Fibroblast of skin of left quadriceps (primary cell): ENCODE data around the gene KLHL40.

ENCODE experiments used
- DNase-seq, 2 experiments: peaks; one replicate each; pipeline ENCODE4 v3.0.0-alpha.2; 2013; ENCODE audit warnings: low read depth in 2 of 2

KLHL40 gene

DNA sequence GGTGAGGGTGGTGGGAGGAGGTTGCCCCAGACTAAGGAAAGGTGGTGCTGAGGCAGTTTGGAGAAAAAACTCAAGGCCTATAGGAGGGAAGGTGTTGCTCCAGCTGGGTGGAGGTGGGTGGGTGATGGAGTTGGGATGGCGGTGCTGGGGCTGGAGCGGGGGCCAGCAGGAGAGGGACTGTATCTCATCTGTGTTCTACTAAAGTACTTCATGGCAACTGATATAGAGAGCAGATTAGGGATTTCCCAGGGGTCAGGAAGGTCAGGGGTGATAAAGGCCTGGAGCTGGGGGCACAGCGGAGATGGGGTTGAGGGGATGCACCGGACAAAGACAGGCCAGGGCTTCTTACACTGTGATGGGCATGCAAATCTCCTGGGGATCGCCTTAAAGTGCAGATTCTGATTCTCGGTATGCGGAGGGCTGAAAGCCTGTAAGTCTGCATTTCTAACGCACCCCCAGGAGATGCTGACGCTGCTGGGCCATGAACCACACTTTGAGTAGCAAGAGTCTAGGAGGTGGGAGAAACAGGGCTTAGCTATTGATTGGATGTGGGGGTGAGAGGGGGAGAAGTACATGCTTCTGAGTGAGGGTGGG is 4.2 kb downstream of the KLHL40 start:
- DNase-seq, result no peak

DNA sequence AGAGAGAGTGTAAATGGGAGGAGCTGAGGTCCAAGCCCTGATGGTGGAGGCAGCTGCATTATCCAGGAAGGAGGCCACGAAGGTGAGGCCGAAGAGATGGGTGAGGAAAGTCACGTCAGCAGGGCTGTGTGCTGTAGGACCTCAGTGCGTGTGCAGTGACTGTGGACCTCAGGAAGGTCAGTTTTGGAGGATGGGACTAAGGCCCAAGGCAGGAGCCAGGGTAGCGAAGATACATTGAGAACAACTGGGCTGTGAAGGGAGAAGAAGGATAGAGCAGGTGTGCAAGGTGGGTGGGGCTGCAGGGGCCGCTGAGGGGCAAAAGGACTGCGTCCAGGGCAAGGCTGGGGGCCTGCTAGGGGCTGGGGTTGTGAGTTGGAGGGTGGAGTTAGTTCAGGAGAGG is 4.9 kb downstream of the KLHL40 start:
- no peak for DNase-seq

DNA sequence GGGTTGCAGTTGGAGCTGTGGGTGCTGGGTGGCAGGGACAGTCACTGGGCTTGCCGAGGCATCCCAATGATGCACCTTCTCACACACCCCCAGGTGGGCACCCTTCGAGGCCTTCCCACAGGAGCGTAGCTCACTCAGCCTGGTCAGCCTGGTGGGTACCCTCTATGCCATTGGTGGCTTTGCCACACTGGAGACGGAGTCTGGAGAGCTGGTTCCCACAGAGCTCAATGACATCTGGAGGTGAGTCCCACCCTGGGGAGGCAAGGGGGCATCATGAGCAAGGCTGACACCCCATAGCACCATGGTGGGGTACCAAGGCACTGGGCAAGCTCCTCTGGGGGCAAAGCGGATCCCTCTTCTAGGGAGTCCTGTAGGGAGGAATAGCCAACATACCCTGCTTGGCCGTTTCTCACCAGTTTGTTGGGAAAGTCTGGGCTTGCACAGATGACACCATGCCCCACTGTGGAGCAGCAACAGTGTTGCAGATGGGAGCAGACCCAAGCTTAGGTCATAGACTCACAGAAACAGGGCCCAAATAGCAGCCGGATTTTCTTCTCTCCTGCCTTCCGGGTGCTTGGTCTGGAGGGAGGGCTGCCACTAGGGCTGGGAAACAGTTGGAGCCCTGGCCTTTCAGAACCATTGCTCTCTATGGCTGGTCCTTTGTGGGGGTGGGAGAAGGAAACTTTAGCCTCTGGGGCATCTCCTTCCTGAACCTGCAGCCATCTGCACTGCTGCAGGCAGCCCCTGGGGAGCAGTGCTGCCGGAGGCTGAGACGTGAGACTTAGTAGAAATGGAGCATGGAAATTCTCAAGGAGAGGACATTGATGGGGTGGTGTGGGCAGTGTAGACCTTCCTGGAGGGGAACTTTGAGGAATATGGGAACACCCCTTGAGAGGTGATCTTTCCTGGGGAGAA is 5.7 kb downstream of the KLHL40 start:
- no peak for DNase-seq

DNA sequence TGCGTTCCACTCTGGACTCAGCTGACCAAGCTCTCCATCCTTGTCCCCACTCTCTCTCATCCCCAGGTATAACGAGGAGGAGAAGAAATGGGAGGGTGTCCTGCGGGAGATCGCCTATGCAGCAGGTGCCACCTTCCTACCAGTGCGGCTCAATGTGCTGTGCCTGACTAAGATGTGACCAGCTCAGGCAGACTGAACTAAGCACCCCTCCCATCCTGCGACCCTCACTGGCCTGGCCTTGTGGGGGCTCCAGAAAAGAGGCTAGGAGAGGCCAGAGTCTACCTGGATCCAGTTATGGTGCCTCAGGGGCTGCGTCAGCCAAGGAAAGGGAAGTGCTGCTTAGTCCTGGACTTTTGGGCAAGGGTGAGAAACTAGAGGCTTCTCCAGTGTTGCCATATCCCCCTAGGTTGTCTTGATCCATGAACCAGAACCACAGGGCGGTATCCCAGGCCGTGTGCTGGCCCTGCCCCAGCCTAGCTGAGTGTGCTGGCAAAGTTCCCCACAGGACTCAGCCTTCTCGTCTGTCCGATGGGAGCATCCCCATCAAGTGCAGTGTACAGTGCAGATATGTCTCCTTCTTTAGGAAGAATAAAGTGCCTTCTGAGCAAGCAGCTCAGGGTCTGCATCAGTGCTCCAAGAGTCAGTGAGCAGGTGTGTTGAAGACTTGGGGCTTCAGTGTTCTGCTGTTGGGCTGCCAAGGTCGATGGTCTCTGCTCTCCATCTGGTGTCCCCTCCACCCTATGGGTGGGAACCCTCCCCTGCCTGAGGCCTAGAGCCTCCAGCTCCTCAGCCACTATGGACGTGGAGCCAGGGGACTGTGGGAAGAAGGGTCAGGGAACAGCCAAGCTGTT is 6.7 kb downstream of the KLHL40 start:
- DNase-seq, result no peak

DNA sequence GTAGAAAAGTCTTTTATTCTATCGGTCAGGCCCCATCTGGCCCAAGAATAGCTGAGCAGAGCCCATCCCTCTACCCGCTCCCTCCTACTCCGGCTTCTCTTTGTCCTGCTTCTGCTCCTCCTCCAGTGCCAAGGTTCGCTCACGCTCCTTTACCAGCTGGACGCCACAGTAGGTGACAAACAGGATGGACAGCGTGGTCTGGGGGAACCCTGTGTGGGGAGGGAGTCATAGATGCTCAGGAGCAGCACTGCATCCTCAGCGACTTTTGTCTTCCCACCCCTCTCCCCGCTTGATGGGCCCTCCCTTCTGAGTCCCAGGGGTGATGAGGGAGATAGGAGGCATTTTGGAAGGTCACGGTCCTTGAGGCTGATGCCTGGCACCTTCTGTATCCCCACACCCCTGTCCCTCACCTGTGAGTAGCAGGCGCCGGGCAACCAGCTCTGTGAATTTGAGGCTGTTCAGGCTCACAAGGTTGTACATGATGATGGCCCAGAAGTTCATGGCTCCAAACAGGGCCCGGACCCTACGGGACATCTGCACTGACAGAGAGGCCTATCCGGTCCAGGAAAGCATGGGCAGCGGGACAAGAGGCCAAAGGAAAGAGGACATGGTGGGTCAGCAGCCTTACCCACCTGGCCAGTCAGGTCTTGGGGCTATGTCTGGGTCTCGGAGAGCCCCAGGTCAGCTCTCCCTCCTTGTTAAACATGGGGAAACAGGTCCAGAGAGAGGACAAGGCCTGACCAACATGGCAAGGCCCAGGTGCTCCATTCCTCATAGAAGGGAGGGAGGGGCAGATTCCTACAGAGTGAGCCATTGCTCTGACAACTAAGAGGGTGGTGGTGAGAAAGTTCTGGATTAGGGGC is 7.6 kb downstream of the KLHL40 start:
- DNase-seq, result no peak

DNA sequence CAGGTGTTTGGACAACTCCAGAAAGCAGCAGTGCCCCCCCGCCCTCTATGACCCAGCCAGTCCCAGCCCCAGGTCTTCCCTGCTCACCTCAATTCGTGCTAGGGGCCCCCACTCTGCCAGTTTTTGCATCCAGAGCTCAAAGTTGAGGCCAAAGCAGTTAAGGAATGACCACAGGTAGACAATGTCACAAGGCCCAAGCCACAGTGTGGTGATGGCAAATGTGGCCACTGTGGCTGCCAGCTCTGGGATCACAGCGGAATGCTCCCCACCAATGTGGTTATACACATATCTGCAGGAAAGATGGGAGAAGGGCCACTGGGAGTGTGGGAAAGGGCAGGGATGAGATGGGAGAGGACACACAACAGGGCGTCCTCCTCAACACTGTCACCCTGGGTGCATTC is 8.2 kb downstream of the KLHL40 start:
- DNase-seq, result no peak

DNA sequence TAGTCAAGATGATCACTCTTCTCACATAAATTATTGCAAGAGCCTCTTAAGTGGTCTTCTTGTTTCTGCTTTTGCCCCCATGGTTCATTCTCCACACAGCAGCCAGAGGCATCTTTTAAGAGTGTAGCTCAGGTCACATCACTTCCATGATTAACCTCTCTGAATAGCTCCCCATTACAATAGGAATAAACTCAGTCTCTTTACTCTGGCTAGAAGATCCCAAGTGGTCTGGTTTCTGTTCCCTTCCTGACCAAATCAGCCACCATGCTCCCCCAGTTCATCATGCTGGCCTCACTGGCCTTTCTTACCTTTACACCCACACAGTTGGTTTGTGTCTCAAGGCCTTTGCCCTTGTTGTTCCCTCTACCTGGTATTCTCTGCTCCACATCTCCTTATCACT is 9.0 kb downstream of the KLHL40 start:
- DNase-seq, result no peak

DNA sequence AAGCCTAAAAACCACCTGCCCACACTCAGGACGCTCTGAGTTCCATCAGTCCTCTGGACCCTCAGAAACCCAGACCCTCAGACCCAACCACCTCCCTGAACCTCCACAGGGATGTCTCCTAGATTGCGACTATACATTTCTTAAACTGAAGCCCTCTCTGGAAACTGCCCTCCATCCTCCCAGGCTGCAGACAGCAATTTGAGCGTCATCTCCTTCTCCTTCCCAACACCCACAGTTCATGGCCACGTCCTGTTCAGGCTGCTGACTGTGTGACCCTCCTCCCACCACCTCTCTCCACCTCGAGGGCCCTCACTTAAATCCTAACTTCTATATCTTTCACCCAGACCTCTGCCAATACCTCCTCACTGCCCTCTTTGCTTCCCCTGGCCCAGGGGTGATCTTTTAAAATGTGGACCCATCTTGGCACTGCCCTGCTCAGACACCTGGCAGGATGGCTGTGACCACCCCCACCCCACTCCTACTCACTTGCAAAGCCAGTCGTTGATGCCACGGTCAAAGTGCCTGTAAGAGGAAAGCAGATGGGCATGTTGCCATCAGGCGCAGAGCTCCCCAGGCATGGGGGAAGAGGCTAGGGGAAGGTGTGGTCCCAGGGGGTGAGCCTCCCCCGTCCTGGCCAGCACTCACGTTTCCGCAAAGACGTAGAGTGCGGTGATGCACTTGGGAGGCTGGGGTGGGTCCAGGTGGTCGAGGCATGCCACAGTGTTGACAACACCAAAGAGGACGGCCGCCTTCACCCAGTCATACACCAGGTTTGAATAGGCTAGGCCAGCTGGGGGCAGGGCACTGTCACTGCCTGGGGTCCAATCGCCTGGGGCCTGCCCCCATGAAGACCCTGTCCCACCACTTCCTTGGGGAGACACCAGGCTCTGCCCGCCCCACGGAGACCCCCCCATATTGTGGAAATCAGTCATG is 11.3 kb downstream of the KLHL40 start:
- DNase-seq, result no peak

DNA sequence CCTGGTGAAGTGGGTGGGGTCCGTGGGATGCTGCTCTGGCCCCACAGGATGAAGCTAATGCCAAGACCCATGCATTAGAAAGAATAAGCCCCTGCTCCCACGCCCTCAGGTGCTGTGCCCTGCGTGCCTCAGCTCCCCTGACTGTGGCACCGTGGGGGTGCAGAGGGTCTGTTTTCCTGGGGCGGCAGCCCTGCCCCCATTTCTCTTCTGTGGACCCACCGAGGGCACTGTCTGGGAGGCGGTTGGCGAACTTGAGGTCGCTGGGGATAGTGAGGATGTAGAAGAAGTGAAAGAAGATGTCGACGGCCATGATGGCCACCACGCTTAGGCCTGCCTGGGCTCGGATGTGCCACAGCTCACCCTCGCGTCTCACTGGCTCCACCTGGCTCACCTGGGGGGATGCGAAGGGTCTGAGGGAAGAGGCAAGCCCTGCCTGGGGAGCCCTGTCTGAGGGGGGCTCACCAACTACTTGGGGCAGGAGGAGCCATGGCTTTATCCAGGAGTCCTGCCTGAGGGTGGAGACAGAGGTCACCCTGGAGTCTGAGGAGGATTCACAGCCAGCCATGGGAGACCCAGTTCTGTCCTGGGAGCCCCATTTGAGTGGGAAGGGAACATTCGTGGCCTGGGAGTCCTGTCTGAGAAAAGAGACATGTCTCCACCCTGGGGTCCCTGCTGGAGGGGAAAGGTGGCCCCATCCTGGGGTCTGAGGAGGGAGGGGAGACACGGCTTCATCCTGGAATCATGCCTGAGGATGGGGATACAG is 12.1 kb downstream of the KLHL40 start:
- DNase-seq, result no peak

DNA sequence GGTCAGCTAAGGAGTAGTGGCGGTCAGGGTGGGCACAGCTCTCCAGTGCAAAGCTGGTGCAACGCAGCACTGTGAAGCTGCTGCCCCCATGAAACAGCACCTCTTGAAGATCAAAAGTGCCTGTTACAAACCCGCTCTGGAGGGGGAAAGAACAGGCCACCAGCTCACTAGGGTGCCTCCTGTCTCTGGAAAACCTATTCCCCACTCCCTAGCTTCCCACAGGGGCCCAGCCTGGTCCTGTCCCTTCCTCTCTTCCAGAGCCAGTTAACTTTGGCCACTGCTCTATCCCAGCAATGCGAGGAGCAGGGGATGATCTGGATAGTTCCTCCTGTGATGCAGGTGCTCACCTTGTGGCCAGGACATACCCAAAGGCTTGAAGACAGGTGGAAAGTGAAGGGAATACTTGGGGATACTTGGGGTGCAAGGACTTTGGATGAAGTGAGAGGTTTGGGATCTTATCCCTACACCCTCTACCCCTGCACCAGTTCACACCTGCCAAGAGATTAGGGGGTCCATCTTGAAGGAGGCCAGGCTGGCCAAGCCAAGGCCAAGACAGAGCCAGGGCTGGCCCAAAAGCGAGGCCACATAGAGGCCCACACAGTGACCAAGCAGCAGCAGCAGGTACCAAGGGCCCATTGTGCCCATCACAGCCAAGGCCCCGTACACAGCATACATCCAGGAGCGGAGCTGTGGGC is 13.0 kb downstream of the KLHL40 start:
- DNase-seq, result no peak

DNA sequence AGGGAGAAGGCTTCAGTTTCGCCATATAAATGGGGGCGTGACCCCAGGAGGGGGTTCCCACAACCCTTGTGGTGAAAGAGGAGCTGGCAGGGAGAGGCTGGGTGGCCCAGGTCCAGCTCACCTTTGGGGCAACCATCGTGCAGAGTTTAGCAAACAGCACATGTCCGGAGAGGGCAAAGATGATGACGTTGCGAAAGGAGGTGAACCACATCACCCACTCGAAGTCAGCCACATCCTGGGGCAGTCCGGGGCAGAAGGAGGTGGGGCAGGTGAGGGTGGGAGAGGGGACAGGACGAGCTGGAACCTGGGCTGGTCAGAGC is 13.5 kb downstream of the KLHL40 start:
- no peak for DNase-seq

DNA sequence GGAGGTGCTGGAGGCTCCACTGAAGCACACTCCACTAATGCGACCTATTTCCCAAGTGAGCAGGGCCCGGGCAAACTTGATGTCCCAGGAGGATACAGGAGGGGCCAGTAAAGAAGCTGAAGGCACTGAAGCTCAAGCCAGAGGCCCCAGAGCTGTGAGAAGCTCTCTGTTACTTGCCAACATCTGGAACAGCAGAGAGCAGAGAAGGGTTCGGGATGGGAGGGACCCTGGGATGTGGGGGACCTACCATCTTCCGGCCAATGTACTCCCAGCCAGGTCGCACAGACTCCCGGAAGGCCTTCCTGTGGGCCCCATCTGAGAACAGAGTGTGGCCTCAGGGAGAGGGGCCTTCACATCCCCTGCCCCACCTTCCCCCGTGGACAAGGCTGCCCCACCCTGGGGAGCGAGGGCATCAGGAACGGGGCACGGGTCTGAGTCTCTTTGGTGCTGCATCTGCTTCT is 14.2 kb downstream of the KLHL40 start:
- no peak for DNase-seq

DNA sequence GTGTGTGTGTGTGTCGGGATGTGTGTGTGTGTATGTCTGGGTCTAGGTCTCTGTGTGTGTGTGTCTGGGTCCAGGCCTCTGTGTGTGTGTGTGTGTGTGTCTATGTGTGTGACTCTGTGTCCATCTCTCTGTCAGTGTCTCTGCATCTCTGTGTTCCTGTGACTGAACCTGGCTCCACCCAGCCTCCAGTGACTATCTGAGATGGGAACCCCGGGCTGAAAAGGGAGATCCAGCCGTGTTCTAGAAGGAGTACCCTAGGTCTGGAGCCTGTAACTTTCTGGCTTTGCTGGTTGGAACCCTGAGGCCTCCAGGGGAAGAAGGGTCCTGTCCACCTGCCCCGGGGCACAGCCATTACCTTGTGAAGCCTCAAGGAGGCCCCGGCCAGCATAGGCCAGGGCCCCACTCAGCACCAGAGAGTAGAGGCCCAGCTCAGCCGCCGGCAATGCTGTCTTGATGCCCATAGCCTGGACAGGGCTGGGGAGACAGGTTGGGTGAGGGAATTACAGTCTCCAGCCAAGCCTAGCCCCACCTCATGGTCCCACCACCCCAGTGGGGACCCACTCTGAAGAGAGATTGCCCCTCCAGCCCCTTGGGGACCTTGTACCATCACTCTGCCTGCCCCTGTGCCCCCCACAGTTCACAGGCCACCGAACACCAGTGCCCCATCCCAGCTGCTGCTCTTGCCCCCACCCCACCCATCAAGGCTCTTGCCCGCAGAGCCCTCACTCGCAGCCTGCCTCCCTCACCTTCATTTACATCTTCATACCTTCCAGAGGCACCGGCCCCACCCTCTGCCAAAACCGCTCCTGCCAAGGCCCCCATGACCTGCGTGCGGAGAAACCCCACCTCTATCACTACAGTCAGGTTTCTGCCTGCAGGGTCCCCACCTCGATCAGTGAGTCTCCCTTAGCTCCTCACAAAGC is 15.3 kb downstream of the KLHL40 start:
- DNase-seq, result no peak

DNA sequence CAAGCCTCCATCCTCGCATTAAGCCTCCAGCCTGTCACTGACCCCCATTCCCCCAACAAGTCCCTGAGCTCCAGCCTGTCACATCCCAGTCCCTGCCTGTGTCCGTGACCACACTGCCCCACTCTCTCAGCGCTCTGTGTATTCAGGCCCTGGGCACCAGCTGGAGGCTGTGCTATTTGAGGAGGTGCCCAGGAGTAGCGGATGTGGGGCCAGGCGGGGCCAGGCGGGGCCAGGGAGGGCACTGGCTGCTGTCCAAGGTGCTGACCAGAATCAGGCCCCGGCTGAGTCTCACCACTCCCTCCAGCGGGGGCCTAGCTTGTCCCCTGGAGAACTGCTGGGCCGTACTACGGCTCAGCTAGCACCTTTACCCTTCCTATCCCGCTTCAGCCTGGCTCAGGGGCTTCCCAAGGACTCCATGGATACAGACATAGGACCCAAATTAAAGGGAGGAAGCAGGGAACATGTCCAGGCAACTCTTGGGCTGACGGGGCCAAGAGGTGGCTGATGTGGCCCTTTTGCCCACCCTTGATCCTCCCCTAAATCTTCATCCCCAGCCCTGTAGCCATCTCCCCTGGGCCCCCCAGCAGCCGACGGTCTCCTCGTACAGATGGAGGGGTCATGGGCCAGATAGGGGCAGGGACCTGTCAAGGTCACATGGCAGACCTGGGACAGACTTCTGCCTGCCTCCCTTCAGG is 16.2 kb downstream of the KLHL40 start:
- DNase-seq, result no peak

DNA sequence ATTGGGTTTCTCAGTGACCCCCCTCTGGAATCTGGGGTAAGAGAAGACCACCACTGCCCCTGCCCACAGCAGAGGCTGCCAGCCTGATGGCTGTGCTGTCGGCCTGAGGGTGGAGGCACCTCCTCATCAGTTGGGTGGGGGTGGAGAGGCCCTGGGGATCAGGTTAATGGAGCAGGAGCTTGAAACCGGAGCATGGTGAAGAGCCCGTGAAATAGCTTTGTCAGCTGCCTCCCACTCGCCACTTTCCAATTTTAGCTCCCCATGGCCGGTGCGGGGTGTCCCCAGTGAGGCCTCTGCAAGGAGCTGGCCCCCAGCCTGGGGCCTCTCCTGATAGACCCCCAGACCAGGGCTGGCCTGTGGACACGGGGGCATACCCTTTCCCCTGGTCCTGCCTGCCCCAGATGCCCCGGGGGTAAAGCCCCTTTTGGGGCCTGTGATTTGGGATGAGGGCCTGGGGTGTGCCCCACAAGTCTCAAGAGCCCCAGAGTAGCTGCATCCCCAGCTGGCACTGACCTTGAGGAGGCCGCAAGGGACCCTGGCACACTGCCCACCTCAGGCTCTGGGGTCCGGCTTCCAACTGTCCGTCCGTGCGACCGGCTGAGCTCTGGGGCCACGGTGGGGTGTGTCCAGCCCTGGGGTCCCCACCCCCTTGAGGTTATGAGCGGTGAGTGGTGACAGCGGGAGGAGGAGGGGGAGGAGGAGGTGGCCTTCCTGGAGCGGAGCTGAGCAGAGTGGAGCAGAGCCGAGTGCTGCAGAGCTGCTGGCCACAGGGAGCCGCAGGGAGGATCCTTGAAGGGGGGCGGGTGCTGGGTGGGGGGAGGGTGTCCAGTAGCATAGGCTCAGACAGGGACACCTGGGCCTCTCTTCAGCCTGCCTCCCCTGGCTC is 17.0 kb downstream of the KLHL40 start, which contains the start of gene HHATL:
Gene HHATL, minus strand, starts transcription at position 733 of the 886 bp plus-strand sequence. CDS start 1,972 bp downstream, outside the sequence.
- DNase-seq, result no peak
